Smooth muscle cell of trachea (primary cell): ENCODE results near the gene KLHL33. TPM values are rescaled to one million over a fixed set of nuclear protein-coding genes. Genes with fewer than 3 reads are reported as not detected.

Experiments used
- total RNA-seq: library from RNA; depleted of rRNA; stranded (reverse); fragments of >200 nt; gene quantifications from 2 replicates; pipeline ENCODE4 v1.2.1, GENCODE V29; 2014

KLHL33 gene
- total RNA-seq = 0.17 and 0.29 TPM in 2 replicates

GRCh38 chr14:20435582-20436362, at the start of gene KLHL33:
Gene KLHL33, minus strand, starts transcription at chr14:20436166. Its CDS starts 355 bp downstream, at chr14:20435811.

GRCh38 chr14:20469242-20469889, 33.4 kb upstream of the KLHL33 start, which contains the start of gene PNP:
Gene PNP, plus strand, starts transcription at chr14:20469406. Its CDS starts 119 bp downstream, at chr14:20469525.

GRCh38 chr14:20461225-20462141, 25.5 kb upstream of the KLHL33 start, which contains the start of gene PIP4P1:
Gene PIP4P1, minus strand, starts transcription at chr14:20461434. Its CDS starts 109 bp downstream, at chr14:20461325.

GRCh38 chr14:20454516-20455354, 18.8 kb upstream of the KLHL33 start, which contains the start of the genes APEX1 and OSGEP:
Gene APEX1, plus strand, starts transcription at chr14:20455226. Its CDS starts 420 bp downstream, at chr14:20455646.
Gene OSGEP, minus strand, starts transcription at chr14:20454812. Its CDS starts 129 bp downstream, at chr14:20454683.

GRCh38 chr14:20412876-20413743, 22.9 kb downstream of the KLHL33 start, which contains the start of gene TEP1:
Gene TEP1, minus strand, starts transcription at chr14:20413501. Its CDS starts 5,062 bp downstream, at chr14:20408439.

Other genes with a start within 250 kb of the KLHL33 start
- gene OR11G2, start 245.3 kb downstream of the KLHL33 start, total RNA-seq = not detected in 2 replicates
- gene OR11H6, start 212.5 kb downstream of the KLHL33 start, total RNA-seq = not detected in 2 replicates
- not detected in 2 replicates for gene OR11H7, start 207.2 kb downstream of the KLHL33 start, total RNA-seq
- not detected in 2 replicates for gene OR11H4, start 196.9 kb downstream of the KLHL33 start, total RNA-seq
- 22.5 and 23.1 TPM in 2 replicates for gene TTC5, start 130.2 kb downstream of the KLHL33 start, total RNA-seq
- 35.2 and 36.9 TPM in 2 replicates for gene CCNB1IP1, start 102.9 kb downstream of the KLHL33 start, total RNA-seq
- 4.6 and 11.8 TPM in 2 replicates for gene PARP2, start 92.5 kb downstream of the KLHL33 start, total RNA-seq
- gene TEP1, start 22.7 kb downstream of the KLHL33 start, total RNA-seq = 23.7 and 25.5 TPM in 2 replicates
- 35.1 and 36.7 TPM in 2 replicates for gene OSGEP, start 18.6 kb upstream of the KLHL33 start, total RNA-seq
- 67.1 and 92.5 TPM in 2 replicates for gene APEX1, start 19.1 kb upstream of the KLHL33 start, total RNA-seq
- gene PIP4P1, start 25.3 kb upstream of the KLHL33 start, total RNA-seq = 26.5 and 29.4 TPM in 2 replicates
- 13.4 and 24.1 TPM in 2 replicates for gene PNP, start 33.2 kb upstream of the KLHL33 start, total RNA-seq
- gene RNASE10, start 69.4 kb upstream of the KLHL33 start, total RNA-seq = 0.15 TPM in 1 of 2 replicates, not detected in the other
- gene RNASE9, start 124.9 kb upstream of the KLHL33 start, total RNA-seq = not detected in 2 replicates
- gene RNASE11, start 151.8 kb upstream of the KLHL33 start, total RNA-seq = not detected in 2 replicates
- gene RNASE12, start 155.2 kb upstream of the KLHL33 start, total RNA-seq = not detected in 2 replicates
- not detected in 2 replicates for gene OR6S1, start 205.5 kb upstream of the KLHL33 start, total RNA-seq
- gene RNASE4, start 248.4 kb upstream of the KLHL33 start, total RNA-seq = 26.6 and 29.3 TPM in 2 replicates